Fibroblast of mammary gland (primary cell): Measurements from ENCODE around the gene FAM98C.
"Not testable (repeated sequence)": the region's sequence is repeated elsewhere in the genome, so short reads cannot be mapped to it uniquely, and the experiment has no call there.

Experiments used
- DNase-seq: peaks from one replicate; pipeline ENCODE4 v3.0.0-alpha.2; 2010; ENCODE audit warnings: low read depth
- H3K4me3 ChIP-seq: 2 replicates; pipeline ENCODE4 v1.5.1; 2011; ENCODE audit warnings: low read depth, mild to moderate bottlenecking, low read length, moderate library complexity; ENCODE audit not compliant: control insufficient read depth
- TF ChIP-seq, protein P1 (sequence below): conservative IDR thresholded peaks from 2 replicates; pipeline ENCODE4 v1.5.1; 2011; ENCODE audit warnings: low read depth, low read length, inconsistent platforms; ENCODE audit not compliant: control insufficient read depth, insufficient read depth

FAM98C gene

DNA sequence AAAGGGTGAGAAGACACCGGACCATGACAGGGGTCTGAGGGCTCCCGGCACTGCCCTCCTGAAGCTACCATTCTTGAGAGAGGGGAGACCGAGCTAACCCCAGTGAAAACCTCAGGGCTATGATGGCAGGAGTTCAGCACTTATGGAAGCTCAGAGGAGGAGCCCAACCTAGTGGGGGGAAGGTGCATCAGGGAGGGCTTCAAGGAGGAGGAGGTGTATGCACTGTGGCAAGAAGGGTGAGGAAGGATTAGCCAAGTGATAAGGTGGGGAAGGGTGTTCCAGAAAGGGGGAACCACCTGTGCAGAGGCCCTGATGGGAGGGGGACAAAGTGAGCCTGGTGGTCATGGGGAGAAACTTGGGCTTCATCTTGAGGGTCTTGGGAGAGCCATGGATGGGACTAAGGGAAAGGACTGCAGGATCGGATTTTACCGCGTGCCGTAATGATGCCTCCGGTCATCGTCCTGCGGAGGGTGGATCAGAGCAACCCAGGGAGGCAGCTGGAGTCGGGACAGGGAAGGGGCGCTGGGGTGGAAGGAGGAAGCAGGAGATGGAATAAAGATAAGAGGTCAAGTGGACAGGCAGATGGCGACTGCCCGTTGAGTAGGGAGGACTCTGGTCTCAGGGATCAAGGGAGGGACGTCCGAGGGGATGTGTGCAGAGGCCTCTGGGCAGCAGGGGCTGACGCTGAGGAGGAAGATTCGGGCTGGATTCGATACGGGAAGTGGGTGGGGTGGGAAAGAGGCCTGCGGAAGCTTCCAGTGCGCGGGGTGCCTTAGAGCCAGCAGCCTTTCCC lies 41.9 kb upstream of the FAM98C start:
- TF ChIP-seq, protein P1, sequence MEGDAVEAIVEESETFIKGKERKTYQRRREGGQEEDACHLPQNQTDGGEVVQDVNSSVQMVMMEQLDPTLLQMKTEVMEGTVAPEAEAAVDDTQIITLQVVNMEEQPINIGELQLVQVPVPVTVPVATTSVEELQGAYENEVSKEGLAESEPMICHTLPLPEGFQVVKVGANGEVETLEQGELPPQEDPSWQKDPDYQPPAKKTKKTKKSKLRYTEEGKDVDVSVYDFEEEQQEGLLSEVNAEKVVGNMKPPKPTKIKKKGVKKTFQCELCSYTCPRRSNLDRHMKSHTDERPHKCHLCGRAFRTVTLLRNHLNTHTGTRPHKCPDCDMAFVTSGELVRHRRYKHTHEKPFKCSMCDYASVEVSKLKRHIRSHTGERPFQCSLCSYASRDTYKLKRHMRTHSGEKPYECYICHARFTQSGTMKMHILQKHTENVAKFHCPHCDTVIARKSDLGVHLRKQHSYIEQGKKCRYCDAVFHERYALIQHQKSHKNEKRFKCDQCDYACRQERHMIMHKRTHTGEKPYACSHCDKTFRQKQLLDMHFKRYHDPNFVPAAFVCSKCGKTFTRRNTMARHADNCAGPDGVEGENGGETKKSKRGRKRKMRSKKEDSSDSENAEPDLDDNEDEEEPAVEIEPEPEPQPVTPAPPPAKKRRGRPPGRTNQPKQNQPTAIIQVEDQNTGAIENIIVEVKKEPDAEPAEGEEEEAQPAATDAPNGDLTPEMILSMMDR, result no peak
- H3K4me3 ChIP-seq, result peak overlapping the region; percentile 53

DNA sequence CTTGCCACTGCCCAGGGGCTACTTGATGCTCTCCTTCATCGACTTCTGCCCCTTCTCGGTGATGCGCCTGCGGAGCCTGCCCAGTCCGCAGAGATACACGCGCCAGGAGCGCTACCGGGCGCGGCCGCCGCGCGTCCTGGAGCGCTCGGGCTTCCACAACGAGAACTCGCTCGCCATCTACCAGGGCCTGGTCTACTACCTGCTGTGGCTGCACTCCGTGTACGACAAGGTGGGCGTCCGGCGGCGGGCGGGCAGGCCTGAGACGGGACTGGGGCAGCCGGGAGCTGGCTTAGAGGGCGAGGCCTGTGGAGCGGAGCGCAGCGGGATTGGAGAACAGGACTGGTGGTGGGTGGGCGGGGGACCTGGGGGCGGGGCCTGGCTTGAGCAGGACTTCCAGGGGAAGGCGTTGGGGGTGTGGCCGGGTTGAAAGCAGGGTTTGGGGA lies 41.2 kb upstream of the FAM98C start:
- peak overlapping the region; percentile 53 for H3K4me3 ChIP-seq
- peak; percentile 52 for DNase-seq
- TF ChIP-seq, protein P1, result no peak

More for the DNA sequence above, 41.9 kb upstream of the FAM98C start:
- DNase-seq, result no peak

DNA sequence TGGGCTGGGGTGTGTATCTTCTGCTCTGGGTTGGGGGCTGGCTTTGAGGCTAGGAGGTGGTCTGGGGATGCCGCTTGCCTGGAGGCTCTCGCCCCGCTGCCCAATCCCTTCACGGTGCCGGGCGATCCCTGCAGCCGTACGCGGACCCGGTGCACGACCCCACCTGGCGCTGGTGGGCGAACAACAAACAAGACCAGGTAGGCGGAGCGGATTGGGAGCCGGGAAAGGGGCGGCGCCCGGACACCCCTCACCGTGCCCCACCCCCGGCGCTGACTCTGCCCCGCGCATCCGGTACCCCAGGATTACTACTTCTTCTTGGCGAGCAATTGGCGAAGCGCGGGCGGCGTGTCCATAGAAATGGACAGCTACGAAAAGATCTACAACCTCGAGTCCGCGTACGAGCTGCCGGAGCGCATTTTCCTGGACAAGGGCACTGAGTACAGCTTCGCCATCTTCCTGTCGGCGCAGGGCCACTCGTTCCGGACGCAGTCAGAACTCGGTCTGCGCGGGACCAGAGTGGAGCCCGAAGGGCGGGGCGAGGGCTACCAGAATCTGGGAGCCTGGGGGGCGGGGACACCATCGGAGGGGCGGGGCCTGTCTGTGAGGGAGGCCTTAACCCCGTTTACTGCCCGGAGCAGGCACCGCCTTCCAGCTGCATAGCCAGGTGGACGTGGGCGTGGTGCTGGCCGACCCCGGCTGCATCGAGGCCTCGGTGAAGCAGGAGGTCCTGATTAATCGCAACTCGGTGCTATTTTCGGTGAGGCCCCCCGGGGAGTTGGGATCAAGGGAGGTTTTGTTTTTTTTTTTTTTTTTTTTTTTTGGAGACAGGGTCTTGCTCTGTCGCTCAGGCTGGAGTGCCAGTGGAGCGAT lies 40.6 kb upstream of the FAM98C start:
- DNase-seq, result peak; percentile 37
- peak overlapping the region; percentile 53 for H3K4me3 ChIP-seq
- TF ChIP-seq, protein P1, result no peak

DNA sequence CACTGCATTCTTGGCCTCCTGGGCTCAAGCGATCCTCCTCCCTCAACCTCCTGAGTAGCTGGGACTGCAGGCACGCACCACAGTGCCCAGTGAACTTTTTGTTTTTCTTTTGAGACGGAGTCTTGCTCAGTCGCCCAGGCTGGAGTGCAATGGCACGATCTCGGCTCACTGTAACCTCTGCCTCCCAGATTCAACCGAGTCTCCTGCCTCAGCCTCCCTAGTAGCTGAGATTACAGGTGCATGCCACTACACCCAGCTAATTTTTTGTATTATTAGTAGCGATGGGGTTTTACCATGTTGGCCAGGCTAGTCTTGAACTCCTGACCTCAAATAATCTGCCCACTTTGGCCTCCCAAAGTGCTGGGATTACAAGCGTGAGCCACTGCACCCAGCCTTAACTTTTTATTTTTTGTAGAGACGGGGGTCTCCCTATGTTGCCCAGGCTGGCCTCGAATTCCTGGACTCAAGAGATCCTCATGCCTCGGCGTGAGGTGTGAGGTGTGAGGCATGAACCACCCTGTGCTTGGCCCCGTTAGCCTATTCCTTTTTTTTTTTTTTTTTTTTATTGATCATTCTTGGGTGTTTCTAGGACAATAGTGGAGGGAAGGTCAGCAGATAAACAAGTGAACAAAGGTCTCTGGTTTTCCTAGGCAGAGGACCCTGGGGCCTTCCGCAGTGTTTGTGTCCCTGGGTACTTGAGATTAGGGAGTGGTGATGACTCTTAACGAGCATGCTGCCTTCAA lies 39.8 kb upstream of the FAM98C start:
- DNase-seq, H3K4me3 ChIP-seq: not testable (repeated sequence)

DNA sequence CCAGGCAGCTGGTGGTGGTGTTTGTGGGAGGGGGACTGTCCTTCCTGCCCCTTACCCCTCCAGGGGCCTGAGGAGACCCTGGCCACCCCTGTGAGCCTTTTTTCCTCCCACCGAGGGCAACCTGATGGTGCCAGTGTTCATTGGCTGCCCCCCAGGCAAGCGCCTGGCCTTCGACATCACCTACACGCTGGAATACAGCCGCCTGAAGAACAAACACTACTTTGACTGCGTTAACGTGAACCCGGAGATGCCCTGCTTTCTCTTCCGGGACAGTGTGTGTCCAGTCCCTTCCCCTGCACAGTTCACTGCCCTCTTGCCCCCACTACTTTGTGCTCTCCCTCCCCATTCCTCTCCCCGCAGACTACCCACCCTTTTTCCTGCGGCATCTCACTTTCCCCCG lies 35.9 kb upstream of the FAM98C start:
- TF ChIP-seq, protein P1, result no peak
- no peak for DNase-seq
- no peak overlapping the region for H3K4me3 ChIP-seq

DNA sequence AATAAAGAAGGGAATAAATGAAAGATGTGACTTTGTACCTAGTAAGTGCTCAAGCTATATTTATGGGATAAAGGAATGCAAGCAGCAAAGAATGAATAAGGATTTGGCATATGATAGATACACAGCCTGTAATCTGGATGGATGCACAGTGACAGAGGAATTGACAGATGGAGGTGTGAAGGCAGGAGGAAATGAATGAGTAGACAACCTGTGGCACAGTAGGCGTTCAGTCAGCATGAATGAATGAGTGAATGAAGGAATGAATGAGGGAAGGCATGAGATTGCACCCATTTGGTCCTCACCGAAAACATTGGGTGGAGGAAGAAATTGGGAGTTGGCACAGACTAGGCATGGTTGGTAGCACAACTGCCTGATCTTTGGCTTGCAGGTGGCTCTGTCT lies 33.3 kb upstream of the FAM98C start:
- TF ChIP-seq, protein P1, result no peak
- H3K4me3 ChIP-seq, result no peak overlapping the region
- DNase-seq, result no peak
